HG03521 (cell line): ENCODE data around the gene RAX.
"Not testable (repeated sequence)": the region's sequence is repeated elsewhere in the genome, so short reads cannot be mapped to it uniquely, and the experiment has no call there.

ENCODE experiments used
- ATAC-seq: cut with Tn5 transposase; IDR thresholded peaks from one replicate; pipeline ENCODE4 v1.9.1; 2021; ENCODE audit warnings: mild to moderate bottlenecking, moderate library complexity; ENCODE audit not compliant: unreplicated experiment

Gene RAX

GRCh38 chr18:59273759-59274532 is 692 bp upstream of the RAX start:
- ATAC-seq: no peak

GRCh38 chr18:59272221-59272888 is 899 bp downstream of the RAX start:
- peak; percentile 34 for ATAC-seq

- no peak for ATAC-seq
Measured at GRCh38 chr18:59271606-59272220, 1.5 kb downstream of the RAX start.

- no peak for ATAC-seq
Measured at GRCh38 chr18:59270689-59271257, 2.5 kb downstream of the RAX start.

GRCh38 chr18:59269563-59270119 is 3.6 kb downstream of the RAX start:
- ATAC-seq: no peak

GRCh38 chr18:59268721-59269562 is 4.3 kb downstream of the RAX start:
- no peak for ATAC-seq

GRCh38 chr18:59268127-59268720 is 5.0 kb downstream of the RAX start:
- ATAC-seq: no peak

GRCh38 chr18:59267503-59268126 is 5.6 kb downstream of the RAX start:
- ATAC-seq: no peak

- no peak for ATAC-seq
Measured at GRCh38 chr18:59266886-59267502, 6.3 kb downstream of the RAX start.

- no peak for ATAC-seq
Measured at GRCh38 chr18:59266459-59266858, 6.8 kb downstream of the RAX start.

- ATAC-seq: no peak
Measured at GRCh38 chr18:59265974-59266369, 7.3 kb downstream of the RAX start.

GRCh38 chr18:59265246-59265973 is 7.8 kb downstream of the RAX start:
- peak; percentile 81 for ATAC-seq

GRCh38 chr18:59264651-59265245 is 8.5 kb downstream of the RAX start:
- ATAC-seq: no peak

GRCh38 chr18:59264121-59264571 is 9.1 kb downstream of the RAX start:
- no peak for ATAC-seq

- no peak for ATAC-seq
Measured at GRCh38 chr18:59263661-59264060, 9.6 kb downstream of the RAX start.

GRCh38 chr18:59262243-59262642 is 11.0 kb downstream of the RAX start:
- not testable (repeated sequence) for ATAC-seq

- ATAC-seq: not testable (repeated sequence)
Measured at GRCh38 chr18:59261842-59262241, 11.4 kb downstream of the RAX start.

- not testable (repeated sequence) for ATAC-seq
Measured at GRCh38 chr18:59255491-59255890, 17.8 kb downstream of the RAX start.
